GM12878 (cell line): Measurements from ENCODE around the gene ENOX1. TPM values are rescaled to one million over a fixed set of nuclear protein-coding genes. Genes with fewer than 3 reads are reported as not detected.

Experiments used
- ATAC-seq: fragments of 200-7000 bp; cut with Tn5 transposase; 3 replicates; pipeline ENCODE4 v1.9.1; 2020; ENCODE audit warnings: mild to moderate bottlenecking, moderate library complexity
- BruUV-seq: library from RNA; stranded (reverse); fragments of 400-500 nt; replicated peaks from 2 replicates; lab custom pipeline; 2021; lab: Mats Ljungman, UMichigan
- CTCF ChIA-PET: fragments of 300-600 bp; sonication (Branson Sonifier 250); formaldehyde crosslinking; extraction: SDS; loops from one replicate; lab custom pipeline; 2021; ENCODE audit warnings: inconsistent platforms; lab: Yijun Ruan, JAX
- POLR2A ChIA-PET: fragments of 350-600 bp; formaldehyde crosslinking; extraction: SDS; loops from one replicate; lab custom pipeline; 2021; ENCODE audit warnings: inconsistent platforms; lab: Charles Lee
- RAD21 ChIA-PET: fragments of 300-600 bp; sonication (Branson Sonifier 250); formaldehyde crosslinking; loops from one replicate; lab custom pipeline; 2023; ENCODE audit warnings: antibody characterized with exemption; ENCODE audit not compliant: unreplicated experiment; lab: Charles Lee
- SMC1A ChIA-PET: fragments of 300-600 bp; sonication (Branson Sonifier 250); formaldehyde crosslinking; loops from one replicate; lab custom pipeline; 2023; ENCODE audit not compliant: unreplicated experiment, uncharacterized antibody; lab: Charles Lee
- DNase-seq: peaks from one replicate; pipeline ENCODE4 v3.0.0-alpha.2; 2011; ENCODE audit warnings: low read depth, low spot score
- FAIRE-seq: peaks from 3 replicates; lab custom pipeline; 2011; peaks lifted over from hg19 to GRCh38; lab: Jason Lieb, UNC
- H2AFZ ChIP-seq: 2 replicates; pipeline ENCODE4 v1.6.0; 2011; ENCODE audit warnings: low read depth, low read length, control low read depth; ENCODE audit not compliant: control insufficient read depth
- H3K27ac ChIP-seq: 2 replicates; pipeline ENCODE4 v1.5.1; 2011; ENCODE audit warnings: control low read depth; ENCODE audit not compliant: control insufficient read depth, insufficient read depth
- H3K27me3 ChIP-seq, 2 experiments: replicated peaks in 1 of 2; 2 replicates each; pipeline versions ENCODE4 v1.6.0 to v1.6.1; 2011; ENCODE audit warnings: low read length in 1 of 2; ENCODE audit not compliant: control insufficient read depth in 2 of 2, insufficient read depth in 2 of 2
- H3K36me3 ChIP-seq, 2 experiments: 2 replicates each; pipeline ENCODE4 v1.5.1; 2011; ENCODE audit warnings: low read length in 1 of 2; ENCODE audit not compliant: control insufficient read depth in 2 of 2, insufficient read depth in 2 of 2
- H3K4me1 ChIP-seq: 2 replicates; pipeline ENCODE4 v1.6.1; 2011; ENCODE audit warnings: mild to moderate bottlenecking, low read length, moderate library complexity, mixed read lengths; ENCODE audit not compliant: control insufficient read depth, insufficient read depth
- H3K4me2 ChIP-seq: 2 replicates; pipeline ENCODE4 v1.6.0; 2011; ENCODE audit warnings: control low read depth; ENCODE audit not compliant: control insufficient read depth, insufficient read depth
- H3K4me3 ChIP-seq: fragments of 200-600 bp; sonication (generic); 2 replicates; pipeline ENCODE4 v1.5.1; 2016
- H3K79me2 ChIP-seq: 2 replicates; pipeline ENCODE4 v1.6.0; 2011; ENCODE audit warnings: low read length; ENCODE audit not compliant: control insufficient read depth, insufficient read depth
- H3K9ac ChIP-seq: 2 replicates; pipeline ENCODE4 v1.8.0; 2011; ENCODE audit warnings: low read length, control low read depth, mixed read lengths; ENCODE audit not compliant: control insufficient read depth, insufficient read depth
- H3K9me3 ChIP-seq: replicated peaks from 3 replicates; pipeline ENCODE4 v1.5.1; 2011; ENCODE audit warnings: mild to moderate bottlenecking, low read length; ENCODE audit not compliant: control insufficient read depth, insufficient read depth
- H4K20me1 ChIP-seq: 2 replicates; pipeline ENCODE4 v1.6.0; 2011; ENCODE audit not compliant: control insufficient read depth, insufficient read depth
- ATF7 ChIP-seq: fragments of 450-650 bp; IDR thresholded peaks from 2 replicates; pipeline ENCODE4 v1.6.1; 2016; ENCODE audit warnings: low read depth, mild to moderate bottlenecking
- CEBPB ChIP-seq, 2 experiments: fragments of 150-350 bp in 1 of 2; IDR thresholded peaks; 2 replicates each; pipeline ENCODE4 v1.6.1; 2012 to 2014; ENCODE audit warnings: low read depth in 2 of 2, low read length in 2 of 2, borderline replicate concordance in 1 of 2, inconsistent platforms in 1 of 2
- EZH2 ChIP-seq: IDR thresholded peaks from 2 replicates; pipeline ENCODE4 v1.6.1; 2012; ENCODE audit warnings: low read depth, mild to moderate bottlenecking, control low read depth, inconsistent platforms, low read length, borderline replicate concordance; ENCODE audit not compliant: control insufficient read depth
- NBN ChIP-seq: fragments of 450-650 bp; IDR thresholded peaks from 2 replicates; pipeline ENCODE4 v1.6.1; 2016
- RELA ChIP-seq: fragments of 450-650 bp; IDR thresholded peaks from 2 replicates; pipeline ENCODE4 v1.8.0; 2014; ENCODE audit warnings: borderline replicate concordance; ENCODE audit not compliant: partially characterized antibody
- WGBS: methylation state at CpG from one replicate; pipeline ENCODE4 v1.1.6; 2016; ENCODE audit warnings: low lambda C conversion rate; ENCODE audit not compliant: insufficient replicate concordance, insufficient coverage; ENCODE audit errors: missing lambda C conversion rate; 5-methylcytosine and 5-hydroxymethylcytosine counted together
- in situ Hi-C: fragments of 300-500 bp; cut with MboI; formaldehyde crosslinking; loops from 9 replicates; pipeline ENCODE4 v1.14.3; 2018; ENCODE audit warnings: mixed read lengths
- intact Hi-C: fragments of 100-400 bp; cut with micrococcal nuclease; formaldehyde crosslinking; loops from one replicate; pipeline ENCODE4 v1.14.2; 2022; ENCODE audit not compliant: unreplicated experiment
- polyA plus RNA-seq, 11 experiments: library from polyadenylated mRNA; depleted of rRNA in 4 of 11; unstranded in 6 of 11; stranded (reverse) in 5 of 11; fragments of >200 nt; fragmentation: Nextera tagmentation in 4 of 11; fragmentation: Illumina TruSeq in 1 of 11; extraction: Ambion mirVana in 4 of 11; extraction: Trizol in 1 of 11; gene quantifications; 1 replicate in 1 of 11; 2 replicates in 10 of 11; pipeline versions ENCODE4 v1.2.1 to v1.2.3, GENCODE V29; 2011 to 2016; ENCODE audit warnings: inconsistent platforms in 2 of 11, missing spikeins in 2 of 11, low read depth in 1 of 11
- total RNA-seq, 4 experiments: library from RNA; depleted of rRNA in 3 of 4; stranded (reverse); fragments of >200 nt in 3 of 4; fragmentation: Illumina TruSeq in 1 of 4; extraction: Trizol in 1 of 4; gene quantifications; 2 replicates each; pipeline versions ENCODE4 v1.2.1 to v1.2.3, GENCODE V29; 2013 to 2021
- TF ChIP-seq, protein P1 (sequence below): fragments of 450-650 bp; IDR thresholded peaks from 2 replicates; pipeline ENCODE4 v1.6.1; 2017; ENCODE audit warnings: mild to moderate bottlenecking, moderate library complexity

The ENOX1 gene
- total and polyA plus RNA-seq, 10 of the 15 experiments (the other 5 are each of a cell fraction or from before 2014, with no cell fraction given), result 0.11 to 0.26 (median 0.15) TPM

DNA sequence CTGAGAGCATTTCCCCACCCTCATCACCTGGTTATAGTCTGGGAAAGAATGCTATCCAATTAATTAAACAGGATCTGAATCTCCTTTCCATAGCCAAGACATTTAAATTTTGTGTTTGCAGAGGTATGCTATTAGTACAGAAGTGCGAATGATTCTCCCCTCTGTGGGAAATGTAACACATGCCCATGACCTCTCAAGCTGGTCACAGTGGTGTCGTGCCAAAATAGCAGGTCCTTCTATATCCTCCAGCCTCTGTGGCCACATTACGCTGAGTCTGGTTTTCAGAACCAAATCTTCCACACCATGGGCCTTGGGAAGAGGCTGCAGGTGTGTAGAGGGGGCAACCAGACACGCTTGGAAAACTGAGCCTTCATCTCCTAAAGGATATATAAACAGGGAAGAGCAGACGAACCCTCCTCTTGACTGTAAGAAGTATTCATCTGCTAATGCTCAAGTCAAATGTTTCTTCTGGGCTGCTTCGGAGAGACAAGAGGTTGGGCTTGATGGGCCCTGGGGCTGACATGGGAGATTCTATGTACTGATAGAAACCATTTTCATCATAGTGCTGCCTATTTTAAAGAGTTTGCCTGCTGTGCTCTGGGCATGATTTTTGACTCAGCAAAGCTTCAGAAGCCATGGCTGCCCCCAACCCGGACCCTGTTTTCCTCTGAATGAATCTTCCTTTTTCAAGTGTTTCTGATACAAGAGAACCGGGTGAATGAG lies 565.7 kb downstream of the ENOX1 start:
- H3K4me1 ChIP-seq, result no peaks in the 10 kb centered on the region
- no peaks in the 10 kb centered on the region for H4K20me1 ChIP-seq
- no peaks in the 10 kb centered on the region for H3K79me2 ChIP-seq
- no peaks in the 10 kb centered on the region for H3K36me3 ChIP-seq
- H2AFZ ChIP-seq, result no peak overlapping the region
- WGBS, result 44% methylated on average over 8 of the region's 8 CpGs
- SMC1A ChIA-PET, result interaction anchor here (0.7 kb wide), 1 partner anchor 117 kb away, joined by 3 read pairs; no protein-coding TSS in a partner anchor
- CTCF ChIA-PET, result no interaction called here
- no peak overlapping the region for H3K27ac ChIP-seq
- no TSS peak for BruUV-seq
- H3K9me3 ChIP-seq, result no peaks in the 10 kb centered on the region
- POLR2A ChIA-PET, result no interaction called here
- ATAC-seq (no peak), FAIRE-seq (no peak), DNase-seq (no peak)
- no peak overlapping the region for H3K4me2 ChIP-seq
- no peaks in the 10 kb centered on the region; a peak in 2 of 4 replicates for H3K27me3 ChIP-seq
- RAD21 ChIA-PET, result no interaction called here
- TF ChIP-seq ATF7, result no peak
- TF ChIP-seq EZH2, result no peak
- TF ChIP-seq CEBPB (IDR thresholded peaks at IDR 0.05; ENCODE audit: borderline replicate concordance in 1 of 2, low read depth in 2 of 2, low read length in 2 of 2), result no peak
- no peak for TF ChIP-seq NBN
- TF ChIP-seq, protein P1, sequence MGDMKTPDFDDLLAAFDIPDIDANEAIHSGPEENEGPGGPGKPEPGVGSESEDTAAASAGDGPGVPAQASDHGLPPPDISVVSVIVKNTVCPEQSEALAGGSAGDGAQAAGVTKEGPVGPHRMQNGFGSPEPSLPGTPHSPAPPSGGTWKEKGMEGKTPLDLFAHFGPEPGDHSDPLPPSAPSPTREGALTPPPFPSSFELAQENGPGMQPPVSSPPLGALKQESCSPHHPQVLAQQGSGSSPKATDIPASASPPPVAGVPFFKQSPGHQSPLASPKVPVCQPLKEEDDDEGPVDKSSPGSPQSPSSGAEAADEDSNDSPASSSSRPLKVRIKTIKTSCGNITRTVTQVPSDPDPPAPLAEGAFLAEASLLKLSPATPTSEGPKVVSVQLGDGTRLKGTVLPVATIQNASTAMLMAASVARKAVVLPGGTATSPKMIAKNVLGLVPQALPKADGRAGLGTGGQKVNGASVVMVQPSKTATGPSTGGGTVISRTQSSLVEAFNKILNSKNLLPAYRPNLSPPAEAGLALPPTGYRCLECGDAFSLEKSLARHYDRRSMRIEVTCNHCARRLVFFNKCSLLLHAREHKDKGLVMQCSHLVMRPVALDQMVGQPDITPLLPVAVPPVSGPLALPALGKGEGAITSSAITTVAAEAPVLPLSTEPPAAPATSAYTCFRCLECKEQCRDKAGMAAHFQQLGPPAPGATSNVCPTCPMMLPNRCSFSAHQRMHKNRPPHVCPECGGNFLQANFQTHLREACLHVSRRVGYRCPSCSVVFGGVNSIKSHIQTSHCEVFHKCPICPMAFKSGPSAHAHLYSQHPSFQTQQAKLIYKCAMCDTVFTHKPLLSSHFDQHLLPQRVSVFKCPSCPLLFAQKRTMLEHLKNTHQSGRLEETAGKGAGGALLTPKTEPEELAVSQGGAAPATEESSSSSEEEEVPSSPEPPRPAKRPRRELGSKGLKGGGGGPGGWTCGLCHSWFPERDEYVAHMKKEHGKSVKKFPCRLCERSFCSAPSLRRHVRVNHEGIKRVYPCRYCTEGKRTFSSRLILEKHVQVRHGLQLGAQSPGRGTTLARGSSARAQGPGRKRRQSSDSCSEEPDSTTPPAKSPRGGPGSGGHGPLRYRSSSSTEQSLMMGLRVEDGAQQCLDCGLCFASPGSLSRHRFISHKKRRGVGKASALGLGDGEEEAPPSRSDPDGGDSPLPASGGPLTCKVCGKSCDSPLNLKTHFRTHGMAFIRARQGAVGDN, result no peak
- no peak for TF ChIP-seq RELA
- no peak overlapping the region for H3K9ac ChIP-seq
- intact Hi-C loops (no loop called here), in situ Hi-C loops (no loop called here)
- no peak overlapping the region for H3K4me3 ChIP-seq
